Measurements from ENCODE around the gene PAK3. TPM values are rescaled to one million over a fixed set of nuclear protein-coding genes. Genes with fewer than 3 reads are reported as not detected.

Gene PAK3
- total RNA-seq, 1 donor = 2.2 TPM

DNA sequence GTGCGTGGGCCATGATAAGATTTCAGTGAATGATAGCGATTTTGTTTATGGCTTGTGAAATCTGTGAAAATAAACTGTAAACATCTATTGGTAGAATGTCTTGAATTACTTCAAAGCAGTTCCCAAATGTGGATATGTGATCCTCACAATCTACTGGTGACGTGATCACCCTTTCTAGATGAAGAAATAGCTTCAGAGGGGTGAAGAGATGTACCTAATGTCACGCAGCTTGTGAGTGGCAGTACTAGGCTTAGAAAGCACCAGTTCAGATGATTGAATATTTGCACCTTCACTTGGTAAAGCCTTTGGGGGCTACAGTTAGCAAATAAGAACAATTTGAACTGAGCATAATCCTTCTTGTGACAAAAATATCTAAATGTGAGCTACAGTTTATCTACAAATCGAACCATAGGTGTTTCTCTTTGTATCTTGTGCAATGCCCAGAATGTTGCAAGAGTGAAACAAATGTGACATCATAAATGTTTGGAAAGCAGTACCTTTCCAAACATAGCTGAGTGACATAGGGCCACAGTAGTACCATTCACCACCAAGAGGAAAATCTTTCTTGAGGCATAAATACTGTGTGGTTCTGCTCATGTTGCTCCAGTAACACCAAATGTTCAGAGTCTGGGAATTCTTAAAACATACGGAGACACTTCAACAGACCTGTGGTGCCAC, 14.2 kb downstream of the PAK3 start:
- H3K4me3 ChIP-seq (ENCODE audit: low read depth, low read length) = no peak overlapping the region
- DNase-seq (ENCODE audit: low read depth) = no peak
- no peak for TF ChIP-seq CTCF (IDR thresholded peaks at IDR 0.05; ENCODE audit: insufficient read depth, low read depth, low read length)

GRCh38 chrX:111114806-111115205, 18.8 kb downstream of the PAK3 start:
- no peak for TF ChIP-seq CTCF (IDR thresholded peaks at IDR 0.05; ENCODE audit: insufficient read depth, low read depth, low read length)
- DNase-seq (ENCODE audit: low read depth) = no peak
- H3K4me3 ChIP-seq (ENCODE audit: low read depth, low read length) = no peak overlapping the region

DNA sequence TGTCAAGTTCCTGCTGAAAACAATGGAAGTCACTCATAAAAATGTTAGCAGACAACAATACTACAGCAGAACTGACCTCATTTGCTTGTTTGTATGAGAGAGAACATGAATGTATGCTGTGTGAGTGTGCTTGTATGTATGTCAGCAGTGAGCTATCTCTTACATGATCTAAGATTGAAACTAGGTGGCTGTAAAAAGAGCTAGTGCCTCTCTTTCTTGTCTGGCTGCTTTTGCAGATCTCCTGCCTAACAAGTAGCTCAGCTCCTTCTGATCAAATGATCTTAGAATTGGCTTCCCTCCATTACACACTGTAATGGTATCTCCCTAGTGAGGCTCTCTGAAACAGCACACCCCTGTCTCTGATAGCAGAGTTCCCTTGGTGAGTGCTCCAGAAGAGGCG, 20.7 kb downstream of the PAK3 start:
- no peak overlapping the region for H3K4me3 ChIP-seq (ENCODE audit: low read depth, low read length)
- no peak for TF ChIP-seq CTCF (IDR thresholded peaks at IDR 0.05; ENCODE audit: insufficient read depth, low read depth, low read length)
- DNase-seq (ENCODE audit: low read depth) = no peak

DNA sequence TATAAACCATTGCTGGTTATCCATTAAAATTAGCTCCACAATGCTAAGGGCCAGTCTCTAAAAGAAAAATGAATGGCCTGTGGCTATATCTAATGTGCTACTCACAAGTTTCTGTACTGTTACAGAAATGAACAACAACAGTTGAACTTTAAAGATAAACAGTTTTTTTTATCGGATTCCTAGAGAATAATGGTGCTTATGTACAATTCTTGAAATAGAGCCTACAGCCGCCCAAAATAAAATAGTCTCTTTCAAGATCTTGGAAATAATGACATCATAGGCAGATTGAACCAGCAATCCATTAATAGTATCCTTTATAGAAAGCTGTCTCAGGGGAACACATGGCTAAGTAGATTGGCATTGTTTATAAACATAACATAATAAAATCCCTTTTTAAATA, 23.4 kb downstream of the PAK3 start:
- DNase-seq (ENCODE audit: low read depth) = no peak
- no peak for TF ChIP-seq CTCF (IDR thresholded peaks at IDR 0.05; ENCODE audit: insufficient read depth, low read depth, low read length)
- H3K4me3 ChIP-seq (ENCODE audit: low read depth, low read length) = no peak overlapping the region

GRCh38 chrX:111123125-111123524, 27.1 kb downstream of the PAK3 start:
- H3K4me3 ChIP-seq (ENCODE audit: low read depth, low read length) = no peak overlapping the region
- no peak for DNase-seq (ENCODE audit: low read depth)
- no peak for TF ChIP-seq CTCF (IDR thresholded peaks at IDR 0.05; ENCODE audit: insufficient read depth, low read depth, low read length)

DNA sequence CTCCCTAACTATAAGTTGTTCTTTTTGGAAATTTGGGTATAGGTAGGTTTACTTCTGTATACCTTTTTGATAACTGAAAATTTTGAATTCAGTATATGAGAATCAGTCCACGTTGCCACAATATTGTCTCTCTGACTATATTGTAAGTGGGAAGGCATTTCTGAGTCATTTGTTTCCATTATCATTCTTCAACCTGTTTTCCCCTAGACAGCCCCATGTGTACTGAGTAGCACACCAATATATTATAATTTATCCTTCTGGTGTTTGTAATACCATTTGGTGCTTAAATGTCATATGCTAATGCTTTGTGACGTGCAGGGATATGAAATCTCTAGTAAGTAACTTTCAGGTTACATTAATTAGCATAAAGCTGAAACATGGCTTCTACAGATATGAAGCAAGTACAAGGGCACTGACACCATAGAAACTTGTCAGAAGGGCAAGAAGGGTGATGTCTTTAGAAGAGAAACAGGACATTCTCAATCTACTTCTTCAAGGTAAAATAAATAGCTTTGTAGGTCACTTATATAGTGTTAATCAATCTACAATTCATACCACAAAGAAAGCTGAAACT, 27.7 kb downstream of the PAK3 start:
- TF ChIP-seq CTCF (IDR thresholded peaks at IDR 0.05; ENCODE audit: insufficient read depth, low read depth, low read length) = no peak
- DNase-seq (ENCODE audit: low read depth) = no peak
- no peak overlapping the region for H3K4me3 ChIP-seq (ENCODE audit: low read depth, low read length)

- no peak for DNase-seq (ENCODE audit: low read depth)
- no peak overlapping the region for H3K4me3 ChIP-seq (ENCODE audit: low read depth, low read length)
- TF ChIP-seq CTCF (IDR thresholded peaks at IDR 0.05; ENCODE audit: insufficient read depth, low read depth, low read length) = no peak
Observed at GRCh38 chrX:111124418-111124817, 28.4 kb downstream of the PAK3 start.
